Measurements from ENCODE around the gene PHF12.
"Not testable (repeated sequence)": the region's sequence is repeated elsewhere in the genome, so short reads cannot be mapped to it uniquely, and the experiment has no call there.

GRCh38 chr17:28934508-28934907 lies 16.8 kb downstream of the PHF12 start:
- not testable (repeated sequence) for TF ChIP-seq RAD21 (IDR thresholded peaks at IDR 0.05; ENCODE audit: insufficient read depth, low read depth, low read length); CBFB (IDR thresholded peaks at IDR 0.05; ENCODE audit: low read depth); MLLT1 (IDR thresholded peaks at IDR 0.05); POLR2A (IDR thresholded peaks at IDR 0.05; ENCODE audit: low read depth, low read length); TARDBP (IDR thresholded peaks at IDR 0.05; ENCODE audit: borderline replicate concordance); USF2 (IDR thresholded peaks at IDR 0.05; ENCODE audit: borderline replicate concordance, low read depth, low read length); ELK1 (IDR thresholded peaks at IDR 0.05; ENCODE audit: low read depth, low read length); EZH2 (IDR thresholded peaks at IDR 0.05; ENCODE audit: borderline replicate concordance, control insufficient read depth, low read depth, low read length)

Measured in GM12878 (cell line).